GM13977 (cell line): ENCODE results near the gene LMTK2.

Experiments
- DNase-seq: peaks from one replicate; pipeline ENCODE4 v3.0.0; 2012; ENCODE audit warnings: low spot score
- CTCF ChIP-seq: IDR thresholded peaks from 2 replicates; pipeline ENCODE4 v1.5.1; 2012; ENCODE audit warnings: mild to moderate bottlenecking, control low read depth; ENCODE audit not compliant: insufficient read depth; ENCODE audit errors: extremely low read depth, missing control alignments
- in situ Hi-C: fragments of 300-500 bp; cut with MboI; formaldehyde crosslinking; loops from one replicate; pipeline ENCODE4 v1.12.0; 2022; ENCODE audit warnings: low sequenced_read_pairs, low pct_unique_long_range_greater_than_20kb, mixed read lengths, inconsistent platforms; ENCODE audit not compliant: unreplicated experiment

The LMTK2 gene

GRCh38 chr7:98134420-98135228, 28.0 kb downstream of the LMTK2 start:
- no peak for TF ChIP-seq CTCF
- DNase-seq: no peak
- in situ Hi-C loops: no loop called here

GRCh38 chr7:98135984-98136383, 29.3 kb downstream of the LMTK2 start:
- no peak for DNase-seq
- in situ Hi-C loops: no loop called here
- TF ChIP-seq CTCF: no peak

- DNase-seq: no peak
- in situ Hi-C loops: no loop called here
- TF ChIP-seq CTCF: no peak
Measured at GRCh38 chr7:98136423-98136822, 29.8 kb downstream of the LMTK2 start.

GRCh38 chr7:98137134-98137825, 30.6 kb downstream of the LMTK2 start:
- DNase-seq: no peak
- in situ Hi-C loops: no loop called here
- TF ChIP-seq CTCF: no peak

- in situ Hi-C loops: no loop called here
- peak; percentile 58 for DNase-seq
- TF ChIP-seq CTCF: no peak
Measured at GRCh38 chr7:98137826-98138151, 31.1 kb downstream of the LMTK2 start.

- in situ Hi-C loops: no loop called here
- DNase-seq: no peak
- TF ChIP-seq CTCF: no peak
Measured at GRCh38 chr7:98138672-98139071, 32.0 kb downstream of the LMTK2 start.
